ENCODE results near the gene GRID2. TPM values are rescaled to one million over a fixed set of nuclear protein-coding genes. Genes with fewer than 3 reads are reported as not detected.

GRID2 gene
- total RNA-seq, 2 donors from 2014 or later, result 27.3 to 40.4 TPM

- DNase-seq, result no peak
- 86 to 92% methylated on average over 1 to 3 of the region's 4 CpGs for WGBS, 2 experiments (ENCODE audit: insufficient coverage in 1 of 2, insufficient read length in 1 of 2)
- Histone ChIP-seq H3K27me3 (ENCODE audit: control insufficient read depth, insufficient read depth, low read length, poor library complexity, severe bottlenecking) (no peaks in the 10 kb centered on the region), H3K9me3 (ENCODE audit: control insufficient read depth, low read length) (no peaks in the 10 kb centered on the region), H3K9ac (ENCODE audit: extremely low read depth, low read length, poor library complexity, severe bottlenecking) (no peak overlapping the region), H3K4me3 (ENCODE audit: low read length) (no peak overlapping the region), H3K4me1 (ENCODE audit: control insufficient read depth, insufficient read depth, low read length) (peaks cover 25% of the 10 kb centered on the region), H3K27ac (ENCODE audit: low read depth, low read length) (no peak overlapping the region), H3K36me3 (ENCODE audit: control insufficient read depth, insufficient read depth, low read length) (no peaks in the 10 kb centered on the region)
- Mint-ChIP-seq H3K27ac (no peak overlapping the region), H3K9me3 (no peaks in the 10 kb centered on the region), H3K4me1 (peaks cover 52% of the 10 kb centered on the region), H3K4me3 (no peak overlapping the region), H3K27me3 (ENCODE audit: insufficient read depth) (no peaks in the 10 kb centered on the region), H3K36me3 (ENCODE audit: low read depth) (no peaks in the 10 kb centered on the region)
- no peak for TF ChIP-seq CTCF (conservative IDR thresholded peaks at IDR 0.05)
Measured at GRCh38 chr4:92843784-92844183, 540.0 kb downstream of the GRID2 start.

- no peaks in the 10 kb centered on the region for H3K27me3 ChIP-seq (ENCODE audit: control insufficient read depth, insufficient read depth, low read length, poor library complexity, severe bottlenecking)
- H3K27me3 Mint-ChIP-seq (ENCODE audit: insufficient read depth), result no peaks in the 10 kb centered on the region
- H3K27ac Mint-ChIP-seq, result peak overlapping the region; percentile 49
- no peak overlapping the region for H3K4me3 ChIP-seq (ENCODE audit: low read length)
- TF ChIP-seq CTCF (conservative IDR thresholded peaks at IDR 0.05), result no peak
- no peak overlapping the region for H3K9ac ChIP-seq (ENCODE audit: extremely low read depth, low read length, poor library complexity, severe bottlenecking)
- H3K36me3 Mint-ChIP-seq (ENCODE audit: low read depth), result no peaks in the 10 kb centered on the region
- peaks cover 50% of the 10 kb centered on the region for H3K4me1 Mint-ChIP-seq
- no peak overlapping the region for H3K4me3 Mint-ChIP-seq
- H3K4me1 ChIP-seq (ENCODE audit: control insufficient read depth, insufficient read depth, low read length), result peaks cover 24% of the 10 kb centered on the region
- no peaks in the 10 kb centered on the region for H3K9me3 Mint-ChIP-seq
- H3K27ac ChIP-seq (ENCODE audit: low read depth, low read length), result no peak overlapping the region
- H3K9me3 ChIP-seq (ENCODE audit: control insufficient read depth, low read length), result no peaks in the 10 kb centered on the region
- no peaks in the 10 kb centered on the region for H3K36me3 ChIP-seq (ENCODE audit: control insufficient read depth, insufficient read depth, low read length)
- no peak for DNase-seq
Measured at GRCh38 chr4:92847026-92847425, 543.3 kb downstream of the GRID2 start.

DNA sequence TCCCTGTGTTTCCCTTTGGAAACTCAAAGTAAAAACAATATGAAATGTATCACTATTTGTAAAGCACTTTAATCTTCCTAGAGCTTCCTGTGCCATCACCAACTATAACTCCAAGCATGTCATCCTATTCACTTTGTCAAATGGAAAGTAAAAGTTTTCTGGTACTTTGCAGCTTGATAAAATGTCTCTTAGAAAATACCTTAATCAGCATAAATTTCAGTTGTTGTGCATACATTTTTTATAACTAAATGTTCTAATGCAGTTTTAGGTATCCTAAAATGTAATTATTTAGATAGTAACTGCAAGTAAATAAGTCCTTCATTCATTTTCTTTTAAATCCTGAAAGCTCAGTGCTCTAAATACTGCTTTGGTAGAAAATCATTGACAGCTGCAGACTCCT, 558.7 kb downstream of the GRID2 start:
- no peak overlapping the region for H3K9ac ChIP-seq (ENCODE audit: extremely low read depth, low read length, poor library complexity, severe bottlenecking)
- peaks cover 5% of the 10 kb centered on the region for H3K36me3 Mint-ChIP-seq (ENCODE audit: low read depth)
- H3K4me1 Mint-ChIP-seq, result peaks cover 5% of the 10 kb centered on the region
- DNase-seq, result no peak
- no peaks in the 10 kb centered on the region for H3K27me3 Mint-ChIP-seq (ENCODE audit: insufficient read depth)
- H3K4me1 ChIP-seq (ENCODE audit: control insufficient read depth, insufficient read depth, low read length), result no peaks in the 10 kb centered on the region
- H3K9me3 Mint-ChIP-seq, result no peaks in the 10 kb centered on the region
- H3K27ac Mint-ChIP-seq, result no peak overlapping the region
- H3K9me3 ChIP-seq (ENCODE audit: control insufficient read depth, low read length), result no peaks in the 10 kb centered on the region
- no peaks in the 10 kb centered on the region for H3K36me3 ChIP-seq (ENCODE audit: control insufficient read depth, insufficient read depth, low read length)
- no peak for TF ChIP-seq CTCF (conservative IDR thresholded peaks at IDR 0.05)
- H3K27me3 ChIP-seq (ENCODE audit: control insufficient read depth, insufficient read depth, low read length, poor library complexity, severe bottlenecking), result no peaks in the 10 kb centered on the region
- no peak overlapping the region for H3K4me3 Mint-ChIP-seq
- H3K27ac ChIP-seq (ENCODE audit: low read depth, low read length), result no peak overlapping the region
- no peak overlapping the region for H3K4me3 ChIP-seq (ENCODE audit: low read length)
